Transverse colon (tissue), 4 donors: ENCODE results near the gene ZC3H18. TPM values are rescaled to one million over a fixed set of nuclear protein-coding genes. Genes with fewer than 3 reads are reported as not detected.

Experiments used
- DNase-seq: peaks from one replicate; pipeline ENCODE4 v3.0.0-alpha.2; 2019
- H3K27ac ChIP-seq, 4 donors: fragments of 200-600 bp; sonication (generic); 2 replicates each; pipeline ENCODE4 v1.5.1; 2016 to 2018; ENCODE audit warnings: inconsistent platforms in 4 of 4
- H3K27me3 ChIP-seq: fragments of 200-600 bp; sonication (generic); 2 replicates; pipeline ENCODE4 v1.5.1; 2017; ENCODE audit warnings: inconsistent platforms
- H3K36me3 ChIP-seq, 4 donors: fragments of 200-600 bp; sonication (generic); 2 replicates each; pipeline ENCODE4 v1.5.1; 2017 to 2019; ENCODE audit warnings: inconsistent platforms in 4 of 4
- H3K4me1 ChIP-seq, 4 donors: fragments of 200-600 bp; sonication (generic); 2 replicates each; pipeline ENCODE4 v1.5.1; 2017 to 2020; ENCODE audit warnings: inconsistent platforms in 4 of 4
- H3K4me3 ChIP-seq, 4 donors: fragments of 200-600 bp; sonication (generic); 1 replicate in 1 of 4; 2 replicates in 3 of 4; pipeline versions ENCODE4 v1.5.1 to v1.6.1; 2017 to 2019; ENCODE audit warnings: inconsistent platforms in 4 of 4
- H3K9me3 ChIP-seq, 2 donors: fragments of 200-600 bp; sonication (generic); 2 replicates each; pipeline ENCODE4 v1.5.1; 2017 to 2019; ENCODE audit warnings: inconsistent platforms in 2 of 2
- EP300 ChIP-seq: sonication (generic); formaldehyde crosslinking; IDR thresholded peaks from one replicate; pipeline ENCODE4 v1.6.1; 2017; ENCODE audit warnings: antibody characterized with exemption, low read depth
- POLR2A ChIP-seq: fragments of 450-650 bp; IDR thresholded peaks from one replicate; pipeline ENCODE4 v1.6.1; 2016; ENCODE audit warnings: antibody characterized with exemption, mild to moderate bottlenecking, moderate library complexity
- POLR2AphosphoS5 ChIP-seq, 3 donors: sonication (generic); formaldehyde crosslinking; IDR thresholded peaks; one replicate each; pipeline ENCODE4 v1.6.1; 2016; ENCODE audit warnings: antibody characterized with exemption in 3 of 3
- WGBS, 2 donors: methylation state at CpG; one replicate each; pipeline ENCODE4 v1.1.5; 2018; ENCODE audit warnings: low coverage in 1 of 2; 5-methylcytosine and 5-hydroxymethylcytosine counted together
- in situ Hi-C, 4 donors: fragments of 200-750 bp; cut with MboI; loops; one replicate each; pipeline versions ENCODE4 v1.15.0 to v1.15.1; 2017; ENCODE audit warnings: low sequenced_read_pairs in 3 of 4, low pct_ligation_motif_present in 1 of 4, low pct_unique_long_range_greater_than_20kb in 1 of 4
- intact Hi-C: fragments of 100-400 bp; cut with DNase I; formaldehyde crosslinking; loops from one replicate; pipeline ENCODE4 v1.15.1; 2023; ENCODE audit warnings: low total_unique reads
- total RNA-seq, 4 donors: library from RNA; depleted of rRNA; stranded (reverse); fragments of >200 nt; gene quantifications; one replicate each; pipeline ENCODE4 v1.1.0, GENCODE V29; 2016
- TF ChIP-seq, protein P1 (sequence below), 5 experiments: fragments of 200-600 bp in 3 of 5; fragments of 450-650 bp in 2 of 5; sonication (generic) in 3 of 5; IDR thresholded peaks; 1 replicate in 2 of 5; 2 replicates in 3 of 5; pipeline ENCODE4 v1.5.1; 2016 to 2017; ENCODE audit warnings: antibody characterized with exemption in 5 of 5, inconsistent platforms in 3 of 5, mild to moderate bottlenecking in 2 of 5, moderate library complexity in 1 of 5

ZC3H18 gene
- total RNA-seq, 4 donors from 2014 or later = 17.9 to 50.5 (median 25.5) TPM

DNA sequence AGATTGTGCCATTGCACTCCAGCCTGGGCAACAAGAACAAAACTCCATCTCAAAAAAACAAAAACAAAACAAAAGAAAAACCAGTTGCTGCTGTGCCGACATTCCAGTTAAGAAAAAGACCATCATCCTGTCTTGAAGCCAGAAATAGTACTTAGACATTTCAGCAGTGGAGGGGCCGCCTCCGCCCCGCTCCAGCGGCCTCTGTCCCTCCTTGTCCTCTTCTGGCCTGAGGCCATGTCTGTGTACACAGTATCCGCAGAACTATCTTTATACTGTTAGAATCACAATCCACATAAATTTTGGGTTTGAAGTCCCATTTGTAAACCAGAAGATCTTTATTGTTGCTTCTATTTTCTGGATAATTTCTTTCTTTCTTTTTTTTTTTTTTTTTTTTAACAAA is 24.9 kb downstream of the ZC3H18 start:
- no peak for DNase-seq
- WGBS, 2 donors = 89 to 92% methylated on average over 6 of the region's 6 CpGs
- intact Hi-C loops = no loop called here
- H3K36me3 ChIP-seq = peaks cover 0 to 24% (median 9%) of the 10 kb centered on the region in 4 donors
- no peak overlapping the region for H3K27ac ChIP-seq
- no peaks in the 10 kb centered on the region for H3K27me3 ChIP-seq
- H3K9me3 ChIP-seq = no peaks in the 10 kb centered on the region
- TF ChIP-seq EP300 (no peak), POLR2AphosphoS5 (IDR thresholded peaks at IDR 0.05) (no peak), POLR2A (no peak)
- TF ChIP-seq, protein P1, sequence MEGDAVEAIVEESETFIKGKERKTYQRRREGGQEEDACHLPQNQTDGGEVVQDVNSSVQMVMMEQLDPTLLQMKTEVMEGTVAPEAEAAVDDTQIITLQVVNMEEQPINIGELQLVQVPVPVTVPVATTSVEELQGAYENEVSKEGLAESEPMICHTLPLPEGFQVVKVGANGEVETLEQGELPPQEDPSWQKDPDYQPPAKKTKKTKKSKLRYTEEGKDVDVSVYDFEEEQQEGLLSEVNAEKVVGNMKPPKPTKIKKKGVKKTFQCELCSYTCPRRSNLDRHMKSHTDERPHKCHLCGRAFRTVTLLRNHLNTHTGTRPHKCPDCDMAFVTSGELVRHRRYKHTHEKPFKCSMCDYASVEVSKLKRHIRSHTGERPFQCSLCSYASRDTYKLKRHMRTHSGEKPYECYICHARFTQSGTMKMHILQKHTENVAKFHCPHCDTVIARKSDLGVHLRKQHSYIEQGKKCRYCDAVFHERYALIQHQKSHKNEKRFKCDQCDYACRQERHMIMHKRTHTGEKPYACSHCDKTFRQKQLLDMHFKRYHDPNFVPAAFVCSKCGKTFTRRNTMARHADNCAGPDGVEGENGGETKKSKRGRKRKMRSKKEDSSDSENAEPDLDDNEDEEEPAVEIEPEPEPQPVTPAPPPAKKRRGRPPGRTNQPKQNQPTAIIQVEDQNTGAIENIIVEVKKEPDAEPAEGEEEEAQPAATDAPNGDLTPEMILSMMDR (IDR thresholded peaks at IDR 0.05) = no peak
- in situ Hi-C loops = no loop called here
- peaks cover 0 to 5% (median 0%) of the 10 kb centered on the region in 4 donors for H3K4me1 ChIP-seq
- H3K4me3 ChIP-seq = no peak overlapping the region

GRCh38 chr16:88595921-88596320 is 25.7 kb downstream of the ZC3H18 start:
- Histone ChIP-seq H3K27me3 (no peaks in the 10 kb centered on the region), H3K36me3 (peaks cover 0 to 26% (median 13%) of the 10 kb centered on the region in 4 donors), H3K4me3 (no peak overlapping the region), H3K4me1 (peaks cover 0 to 5% (median 0%) of the 10 kb centered on the region in 4 donors), H3K27ac (no peak overlapping the region), H3K9me3 (no peaks in the 10 kb centered on the region)
- TF ChIP-seq POLR2AphosphoS5 (IDR thresholded peaks at IDR 0.05) (no peak), EP300 (no peak), POLR2A (no peak)
- TF ChIP-seq, protein P1 (IDR thresholded peaks at IDR 0.05) = no peak
- DNase-seq = no peak
- in situ Hi-C loops (no loop called here), intact Hi-C loops (no loop called here)
- WGBS, 2 donors = 87 to 92% methylated on average over 5 to 10 of the region's 10 CpGs

GRCh38 chr16:88596483-88596882 is 26.3 kb downstream of the ZC3H18 start:
- peaks cover 0 to 31% (median 13%) of the 10 kb centered on the region in 4 donors for H3K36me3 ChIP-seq
- no peak for TF ChIP-seq EP300
- TF ChIP-seq POLR2A = no peak
- TF ChIP-seq, protein P1 (IDR thresholded peaks at IDR 0.05) = no peak
- no peak for TF ChIP-seq POLR2AphosphoS5 (IDR thresholded peaks at IDR 0.05)
- no peak overlapping the region for H3K4me3 ChIP-seq
- H3K9me3 ChIP-seq = no peaks in the 10 kb centered on the region
- intact Hi-C loops = no loop called here
- in situ Hi-C loops = no loop called here
- H3K27ac ChIP-seq = no peak overlapping the region
- DNase-seq = no peak
- H3K27me3 ChIP-seq = no peaks in the 10 kb centered on the region
- peaks cover 0 to 5% (median 0%) of the 10 kb centered on the region in 4 donors for H3K4me1 ChIP-seq
- 79 to 88% methylated on average over 3 of the region's 3 CpGs for WGBS, 2 donors

- intact Hi-C loops (no loop called here), in situ Hi-C loops (no loop called here)
- H3K27me3 ChIP-seq = no peaks in the 10 kb centered on the region
- H3K9me3 ChIP-seq = no peaks in the 10 kb centered on the region
- TF ChIP-seq, protein P1 (IDR thresholded peaks at IDR 0.05) = no peak
- no peak for TF ChIP-seq POLR2AphosphoS5 (IDR thresholded peaks at IDR 0.05)
- TF ChIP-seq POLR2A = no peak
- no peak for TF ChIP-seq EP300
- peaks cover 0 to 33% (median 15%) of the 10 kb centered on the region in 4 donors for H3K36me3 ChIP-seq
- no peak overlapping the region for H3K4me3 ChIP-seq
- no peak for DNase-seq
- H3K4me1 ChIP-seq = no peaks in the 10 kb centered on the region
- WGBS, 2 donors = 82% methylated on average over 21 of the region's 21 CpGs; no CpG with 5 or more reads in 1 of the 2 donors
- peak overlapping the region in 1 of 4 donors; percentile 17 for H3K27ac ChIP-seq
Measured at GRCh38 chr16:88597856-88598491, 27.8 kb downstream of the ZC3H18 start.
